AG10803 (cell line): ENCODE results near the gene RBM26.

Source experiments
- DNase-seq: peaks from one replicate; pipeline ENCODE4 v3.0.0; 2010; ENCODE audit warnings: low read depth
- H3K4me3 ChIP-seq: 2 replicates; pipeline ENCODE4 v1.5.1; 2011; ENCODE audit warnings: mild to moderate bottlenecking, low read length, control low read depth
- TF ChIP-seq, protein P1 (sequence below): conservative IDR thresholded peaks from 2 replicates; pipeline ENCODE4 v1.5.1; 2011; ENCODE audit warnings: mild to moderate bottlenecking, low read length, control low read depth, inconsistent platforms

RBM26 gene

DNA sequence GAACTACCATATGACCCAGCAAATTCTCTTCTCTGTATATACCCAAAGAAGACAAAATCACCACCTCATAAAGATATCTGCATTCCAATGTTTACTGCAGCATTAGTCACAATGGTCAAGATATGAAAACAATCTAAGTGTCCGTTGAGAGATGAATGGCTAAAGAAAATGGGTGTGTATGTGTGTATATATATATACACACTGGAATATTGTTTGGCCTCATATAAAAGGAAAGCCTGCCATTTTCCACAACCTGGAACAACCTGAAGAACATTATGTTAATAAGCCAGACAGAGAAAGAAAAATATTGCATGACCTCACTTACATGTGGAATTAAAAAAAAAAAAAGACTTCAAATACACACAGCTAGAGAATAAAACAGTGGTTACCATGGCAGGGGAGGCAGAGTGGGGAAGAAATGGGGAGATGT lies 29.5 kb upstream of the RBM26 start:
- TF ChIP-seq, protein P1, sequence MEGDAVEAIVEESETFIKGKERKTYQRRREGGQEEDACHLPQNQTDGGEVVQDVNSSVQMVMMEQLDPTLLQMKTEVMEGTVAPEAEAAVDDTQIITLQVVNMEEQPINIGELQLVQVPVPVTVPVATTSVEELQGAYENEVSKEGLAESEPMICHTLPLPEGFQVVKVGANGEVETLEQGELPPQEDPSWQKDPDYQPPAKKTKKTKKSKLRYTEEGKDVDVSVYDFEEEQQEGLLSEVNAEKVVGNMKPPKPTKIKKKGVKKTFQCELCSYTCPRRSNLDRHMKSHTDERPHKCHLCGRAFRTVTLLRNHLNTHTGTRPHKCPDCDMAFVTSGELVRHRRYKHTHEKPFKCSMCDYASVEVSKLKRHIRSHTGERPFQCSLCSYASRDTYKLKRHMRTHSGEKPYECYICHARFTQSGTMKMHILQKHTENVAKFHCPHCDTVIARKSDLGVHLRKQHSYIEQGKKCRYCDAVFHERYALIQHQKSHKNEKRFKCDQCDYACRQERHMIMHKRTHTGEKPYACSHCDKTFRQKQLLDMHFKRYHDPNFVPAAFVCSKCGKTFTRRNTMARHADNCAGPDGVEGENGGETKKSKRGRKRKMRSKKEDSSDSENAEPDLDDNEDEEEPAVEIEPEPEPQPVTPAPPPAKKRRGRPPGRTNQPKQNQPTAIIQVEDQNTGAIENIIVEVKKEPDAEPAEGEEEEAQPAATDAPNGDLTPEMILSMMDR = no peak
- peak; percentile 57 for DNase-seq

DNA sequence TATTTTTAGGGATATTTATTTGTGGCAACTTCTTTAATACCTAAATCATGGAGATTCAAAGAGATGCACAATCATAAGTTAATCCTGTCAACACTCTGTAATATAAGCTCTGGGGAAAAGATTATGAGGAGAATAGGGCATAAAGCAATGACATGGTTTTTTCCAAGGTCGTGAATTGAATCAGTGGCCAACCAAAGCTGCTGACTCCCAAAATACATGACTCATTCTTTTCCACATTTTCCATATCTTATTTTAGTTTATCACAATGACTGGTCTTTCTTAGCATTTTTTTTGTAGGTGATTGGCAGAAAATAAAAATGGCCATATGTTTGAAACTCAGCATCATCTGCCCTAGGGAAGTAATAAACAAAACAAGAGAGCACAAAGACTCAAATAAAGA lies 28.5 kb upstream of the RBM26 start:
- TF ChIP-seq, protein P1 = no peak
- DNase-seq = no peak

More for the DNA sequence above, 29.5 kb upstream of the RBM26 start:
- no peak overlapping the region for H3K4me3 ChIP-seq

DNA sequence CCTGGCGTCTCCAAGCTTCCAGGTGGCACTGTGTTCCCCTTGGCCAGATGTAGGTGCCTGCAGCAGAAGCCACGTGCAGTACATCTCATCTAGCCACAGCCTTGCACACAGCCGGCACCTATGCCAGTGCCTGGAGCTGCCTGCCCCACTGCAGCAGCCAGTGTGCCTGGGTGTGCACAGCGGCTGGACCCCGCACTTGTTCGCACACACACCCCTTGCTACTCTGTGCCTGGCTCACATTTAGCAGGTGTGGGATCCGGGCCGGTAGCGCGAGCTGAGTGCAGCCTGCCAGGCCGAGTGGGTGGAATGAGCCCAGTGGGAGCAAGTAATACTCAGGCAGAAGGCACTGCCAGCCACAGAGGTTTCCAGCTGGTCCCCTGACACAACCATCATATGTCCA lies 26.9 kb upstream of the RBM26 start:
- no peak for DNase-seq
- TF ChIP-seq, protein P1 = no peak
- no peak overlapping the region for H3K4me3 ChIP-seq

More for the DNA sequence above, 28.5 kb upstream of the RBM26 start:
- no peak overlapping the region for H3K4me3 ChIP-seq

DNA sequence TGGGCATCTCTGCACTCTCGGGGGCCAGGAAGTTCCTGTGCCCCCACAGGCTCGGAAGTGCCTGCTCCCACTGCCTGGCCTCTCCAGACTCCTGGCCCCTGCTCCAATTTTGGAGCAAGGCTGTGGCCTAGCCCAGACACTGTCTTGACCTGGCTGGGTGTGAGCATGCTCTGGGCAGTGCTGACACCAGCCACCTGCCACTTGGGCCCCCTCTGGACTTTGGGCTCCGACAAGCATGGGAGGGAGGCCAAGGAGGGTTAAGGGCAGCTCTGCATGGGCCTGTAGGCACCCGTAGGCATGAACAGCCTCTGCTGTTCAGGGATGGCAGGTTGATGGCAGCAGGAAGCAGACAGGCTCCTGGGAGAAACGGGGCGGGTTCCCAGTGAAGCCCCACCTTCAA lies 26.0 kb upstream of the RBM26 start:
- H3K4me3 ChIP-seq = no peak overlapping the region
- DNase-seq = no peak
- TF ChIP-seq, protein P1 = no peak

DNA sequence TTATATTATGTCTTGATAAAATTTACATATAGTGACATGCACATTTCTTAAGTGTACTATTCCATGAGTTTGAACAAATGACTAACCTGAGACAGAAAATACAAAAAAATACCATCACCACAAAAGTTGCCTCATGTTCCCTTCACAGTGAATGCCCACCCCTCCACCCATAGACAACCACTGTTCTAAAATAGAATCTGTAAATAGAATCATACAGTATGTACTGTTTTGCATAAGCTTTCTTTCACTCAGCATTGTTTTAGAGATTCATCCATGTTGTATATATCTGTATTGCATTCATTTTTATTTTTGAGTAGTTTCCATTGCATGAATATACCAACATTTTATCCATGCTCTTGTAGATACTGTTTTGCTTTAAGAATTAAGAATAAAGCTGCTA lies 23.3 kb upstream of the RBM26 start:
- H3K4me3 ChIP-seq = no peak overlapping the region
- TF ChIP-seq, protein P1 = no peak
- no peak for DNase-seq

DNA sequence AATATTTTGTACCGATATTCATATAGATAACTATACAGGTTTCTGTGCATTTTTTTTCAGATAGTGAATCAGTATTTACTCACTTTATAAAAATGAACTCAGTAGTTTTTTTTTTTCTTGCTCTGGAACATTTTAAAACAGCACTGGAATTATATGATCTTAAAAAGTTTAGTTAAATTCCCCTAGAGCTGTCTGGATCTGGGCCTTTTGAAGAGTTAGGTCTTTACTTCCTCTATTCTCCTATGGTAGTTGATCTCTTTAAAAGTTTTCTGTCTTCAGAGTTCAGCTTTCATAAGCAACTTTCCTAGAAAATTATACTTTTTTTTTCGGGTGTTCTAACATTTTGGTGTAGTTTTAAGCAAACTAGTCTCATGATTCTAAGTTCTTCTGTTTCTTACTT lies 21.8 kb upstream of the RBM26 start:
- no peak overlapping the region for H3K4me3 ChIP-seq
- no peak for DNase-seq
- TF ChIP-seq, protein P1 = no peak

DNA sequence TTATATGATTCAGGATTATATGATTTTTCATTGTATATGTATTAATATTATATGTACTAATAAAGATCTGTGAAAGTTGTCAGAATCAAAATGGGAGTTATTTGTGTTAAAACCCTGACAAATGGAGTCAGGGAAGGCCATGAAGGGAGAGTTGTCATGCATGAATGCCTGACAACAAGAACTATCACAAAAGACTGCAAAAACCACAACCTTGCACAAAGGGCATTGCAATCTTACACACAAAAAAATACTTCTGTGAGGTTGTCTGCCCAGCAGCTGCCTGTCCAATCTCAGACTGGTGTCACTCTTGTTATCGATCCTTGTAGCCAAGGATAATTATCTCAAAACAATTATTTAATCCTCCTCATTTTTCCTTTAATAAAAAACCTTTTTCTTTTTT lies 21.2 kb upstream of the RBM26 start:
- H3K4me3 ChIP-seq = no peak overlapping the region
- DNase-seq = no peak
- TF ChIP-seq, protein P1 = no peak
